Myocyte (in vitro differentiated cells): ENCODE results near the gene PCDHA5. TPM values are rescaled to one million over a fixed set of nuclear protein-coding genes. Genes with fewer than 3 reads are reported as not detected.
A peak's percentile ranks its signal among the peaks of the same experiment; 100 is the strongest.
"Not testable (repeated sequence)": the region's sequence is repeated elsewhere in the genome, so short reads cannot be mapped to it uniquely, and the experiment has no call there.

Experiments
- DNase-seq: peaks from one replicate; pipeline ENCODE4 v3.0.0-alpha.2; 2012; ENCODE audit warnings: low read depth
- polyA plus RNA-seq: library from polyadenylated mRNA; unstranded; fragments of >200 nt; gene quantifications from one replicate; pipeline ENCODE4 v1.2.1, GENCODE V29; 2012; ENCODE audit warnings: missing spikeins
- total RNA-seq: library from RNA; depleted of rRNA; stranded (reverse); fragments of >200 nt; gene quantifications from 2 replicates; pipeline ENCODE4 v1.2.3, GENCODE V29; 2014

The PCDHA5 gene
- total RNA-seq, result 0.03 and 0.05 TPM in 2 replicates
- polyA plus RNA-seq, result 0.04 TPM

DNA sequence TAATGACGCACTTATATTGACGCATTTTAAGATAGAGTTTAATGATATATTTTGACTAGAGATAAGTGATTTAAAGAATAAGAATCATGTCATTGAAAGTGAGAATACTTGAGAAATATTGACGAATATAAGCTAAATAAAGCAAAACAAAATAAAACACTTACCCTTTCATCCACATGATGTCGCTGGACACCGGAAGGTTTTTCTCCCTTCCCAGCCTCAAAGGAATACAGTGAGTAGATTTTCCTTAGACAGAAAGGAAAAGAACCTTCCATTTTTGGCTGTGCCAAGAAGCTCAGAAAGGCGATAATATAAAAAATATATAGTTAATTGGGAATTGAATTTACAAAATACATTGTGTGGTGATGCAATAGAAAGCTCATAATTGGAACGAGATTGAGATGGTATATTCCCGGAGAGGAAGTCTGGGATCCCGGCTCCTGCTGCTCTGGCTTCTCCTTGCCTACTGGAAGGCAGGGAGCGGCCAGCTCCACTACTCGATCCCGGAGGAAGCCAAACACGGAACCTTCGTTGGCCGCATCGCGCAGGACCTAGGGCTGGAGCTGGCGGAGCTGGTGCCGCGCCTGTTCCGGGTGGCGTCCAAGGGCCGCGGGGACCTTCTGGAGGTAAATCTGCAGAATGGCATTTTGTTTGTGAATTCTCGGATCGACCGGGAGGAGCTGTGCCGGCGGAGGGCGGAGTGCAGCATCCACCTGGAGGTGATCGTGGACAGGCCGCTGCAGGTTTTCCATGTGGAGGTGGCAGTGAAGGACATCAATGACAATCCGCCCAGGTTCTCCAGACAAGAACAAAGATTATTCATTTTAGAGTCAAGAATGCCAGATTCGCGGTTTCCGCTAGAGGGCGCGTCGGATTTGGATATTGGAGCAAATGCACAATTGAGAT is at the start of gene PCDHA5:
TSS of gene PCDHA5 (plus strand) at position 239 of the 906 bp plus-strand sequence.
- peak; percentile 16 for DNase-seq

DNA sequence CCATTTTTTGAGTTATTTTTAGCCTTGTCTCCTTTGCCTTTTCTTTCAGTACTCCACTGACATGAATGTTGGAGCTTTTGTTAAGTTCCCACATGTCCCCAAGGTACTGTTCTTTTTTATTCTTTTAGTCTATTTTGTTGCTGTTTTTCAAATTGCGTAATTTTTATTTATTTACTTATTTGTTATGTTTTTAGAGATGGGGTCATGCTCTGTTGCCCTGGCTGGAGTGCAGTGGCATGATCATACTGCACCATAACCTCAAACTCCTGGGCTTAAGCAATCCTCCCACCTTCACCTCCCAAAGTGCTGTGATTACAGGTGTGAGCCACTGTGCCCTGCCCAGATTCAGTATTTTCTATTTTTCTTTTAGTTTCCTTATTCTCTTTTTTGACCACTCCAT is 40.9 kb upstream of the PCDHA5 start:
- DNase-seq, result no peak

DNA sequence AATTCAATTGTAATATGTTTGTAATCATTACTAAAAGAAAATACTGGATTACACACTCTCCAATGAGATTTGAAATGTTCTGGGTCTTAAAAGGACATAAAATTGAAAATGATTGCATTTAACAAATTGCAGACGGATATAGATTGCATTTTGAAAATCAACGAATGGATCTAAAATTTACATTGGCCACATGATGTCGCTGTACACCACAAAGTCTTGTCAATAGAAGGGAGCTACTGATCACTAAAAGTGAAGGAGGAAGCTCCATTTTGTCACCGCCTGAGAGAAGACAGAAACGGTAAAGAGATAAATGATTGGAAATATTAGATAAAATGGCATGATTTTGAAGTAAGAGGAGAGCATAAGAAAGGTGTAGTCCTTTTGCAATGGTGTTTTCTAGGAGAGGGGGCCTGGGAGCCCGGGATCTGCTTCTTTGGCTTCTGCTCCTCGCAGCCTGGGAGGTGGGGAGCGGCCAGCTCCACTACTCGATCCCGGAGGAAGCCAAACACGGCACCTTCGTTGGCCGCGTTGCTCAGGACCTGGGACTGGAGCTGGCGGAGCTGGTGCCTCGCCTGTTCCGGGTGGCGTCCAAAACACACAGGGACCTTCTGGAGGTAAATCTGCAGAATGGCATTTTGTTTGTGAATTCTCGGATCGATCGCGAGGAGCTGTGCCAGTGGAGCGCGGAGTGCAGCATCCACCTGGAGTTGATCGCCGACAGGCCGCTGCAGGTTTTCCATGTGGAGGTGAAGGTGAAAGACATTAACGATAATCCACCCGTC is 35.3 kb upstream of the PCDHA5 start, which contains the start of gene PCDHA1:
TSS of gene PCDHA1 (plus strand) at position 236 of the 782 bp plus-strand sequence.
- no peak for DNase-seq

DNA sequence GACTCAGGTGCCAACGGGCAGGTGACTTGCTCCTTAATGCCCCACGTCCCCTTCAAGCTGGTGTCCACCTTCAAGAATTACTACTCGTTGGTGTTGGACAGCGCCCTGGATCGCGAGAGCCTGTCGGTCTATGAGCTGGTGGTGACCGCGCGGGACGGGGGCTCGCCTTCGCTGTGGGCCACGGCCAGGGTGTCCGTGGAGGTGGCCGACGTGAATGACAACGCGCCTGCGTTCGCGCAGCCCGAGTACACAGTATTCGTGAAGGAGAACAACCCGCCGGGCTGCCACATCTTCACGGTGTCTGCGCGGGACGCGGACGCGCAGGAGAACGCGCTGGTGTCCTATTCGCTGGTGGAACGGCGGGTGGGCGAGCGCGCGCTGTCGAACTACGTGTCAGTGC is 34.0 kb upstream of the PCDHA5 start:
- DNase-seq, result not testable (repeated sequence)

DNA sequence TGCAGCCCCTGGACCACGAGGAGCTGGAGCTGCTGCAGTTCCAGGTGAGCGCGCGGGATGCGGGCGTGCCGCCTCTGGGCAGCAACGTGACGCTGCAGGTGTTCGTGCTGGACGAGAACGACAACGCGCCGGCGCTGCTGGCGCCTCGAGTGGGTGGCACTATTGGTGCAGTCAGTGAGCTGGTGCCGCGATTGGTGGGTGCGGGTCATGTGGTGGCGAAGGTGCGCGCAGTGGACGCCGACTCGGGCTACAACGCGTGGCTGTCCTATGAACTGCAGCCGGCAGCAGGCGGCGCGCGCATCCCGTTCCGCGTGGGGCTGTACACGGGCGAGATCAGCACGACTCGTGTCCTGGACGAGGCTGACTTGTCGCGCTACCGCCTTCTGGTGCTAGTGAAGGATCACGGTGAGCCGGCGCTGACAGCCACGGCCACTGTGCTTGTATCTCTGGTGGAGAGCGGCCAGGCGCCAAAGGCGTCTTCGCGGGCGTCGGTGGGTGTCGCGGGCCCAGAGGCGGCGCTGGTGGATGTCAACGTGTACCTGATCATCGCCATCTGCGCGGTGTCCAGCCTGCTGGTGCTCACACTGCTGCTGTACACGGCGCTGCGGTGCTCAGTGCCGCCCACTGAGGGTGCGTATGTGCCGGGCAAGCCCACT is 33.4 kb upstream of the PCDHA5 start:
- not testable (repeated sequence) for DNase-seq

DNA sequence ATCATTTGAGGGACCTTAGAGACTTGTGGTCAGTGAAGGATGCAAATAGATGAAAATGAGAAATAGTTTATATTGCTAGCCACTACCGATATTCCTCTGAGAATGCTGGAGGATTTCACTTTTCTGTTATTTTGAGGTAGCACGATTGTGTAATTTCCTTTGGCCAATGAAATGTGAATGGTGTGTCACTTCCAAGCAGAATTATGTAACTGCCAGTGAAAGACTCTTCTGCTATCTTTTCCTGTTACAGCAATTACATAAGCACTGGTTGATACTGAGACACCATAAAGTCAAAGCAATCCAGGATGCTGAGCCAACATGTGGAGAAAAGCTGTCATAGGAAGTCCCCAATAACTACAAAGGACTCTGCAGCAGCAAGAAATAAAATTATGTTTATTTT is 30.3 kb upstream of the PCDHA5 start:
- DNase-seq, result no peak

DNA sequence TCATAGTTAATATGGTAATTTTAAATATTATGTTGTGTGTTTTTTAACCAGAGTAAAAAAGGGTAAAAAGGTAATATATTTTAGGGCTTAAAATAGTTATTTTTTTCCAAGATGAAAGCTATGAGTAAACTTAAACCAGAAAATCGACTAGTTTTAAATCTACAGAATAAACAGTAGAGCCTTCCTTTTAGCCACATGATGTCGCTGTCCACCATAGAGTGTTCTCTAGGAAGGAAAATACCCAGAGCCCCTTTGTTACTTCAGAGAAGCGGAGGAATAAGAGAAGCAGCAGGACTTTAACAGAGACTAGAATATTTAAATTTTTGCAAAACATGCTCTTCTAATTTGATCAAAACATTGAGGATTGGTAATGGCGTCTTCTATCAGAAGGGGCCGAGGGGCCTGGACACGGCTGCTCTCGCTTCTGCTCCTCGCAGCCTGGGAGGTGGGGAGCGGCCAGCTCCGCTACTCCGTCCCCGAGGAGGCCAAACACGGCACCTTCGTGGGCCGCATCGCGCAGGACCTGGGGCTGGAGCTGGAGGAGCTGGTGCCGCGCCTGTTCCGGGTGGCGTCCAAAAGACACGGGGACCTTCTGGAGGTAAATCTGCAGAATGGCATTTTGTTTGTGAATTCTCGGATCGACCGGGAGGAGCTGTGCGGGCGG is 26.7 kb upstream of the PCDHA5 start, which contains the start of gene PCDHA2:
TSS of gene PCDHA2 (plus strand) at position 258 of the 664 bp plus-strand sequence.
- no peak for DNase-seq

DNA sequence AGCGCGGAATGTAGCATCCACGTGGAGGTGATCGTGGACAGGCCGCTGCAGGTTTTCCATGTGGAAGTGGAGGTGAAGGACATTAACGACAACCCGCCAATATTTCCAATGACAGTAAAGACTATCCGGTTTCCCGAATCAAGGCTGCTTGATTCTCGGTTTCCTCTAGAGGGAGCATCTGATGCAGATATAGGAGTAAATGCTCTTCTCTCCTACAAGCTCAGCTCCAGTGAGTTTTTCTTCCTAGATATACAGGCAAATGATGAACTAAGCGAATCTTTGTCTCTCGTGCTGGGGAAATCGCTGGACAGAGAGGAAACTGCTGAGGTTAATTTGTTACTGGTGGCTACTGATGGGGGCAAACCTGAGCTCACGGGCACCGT is 26.2 kb upstream of the PCDHA5 start:
- DNase-seq, result no peak

DNA sequence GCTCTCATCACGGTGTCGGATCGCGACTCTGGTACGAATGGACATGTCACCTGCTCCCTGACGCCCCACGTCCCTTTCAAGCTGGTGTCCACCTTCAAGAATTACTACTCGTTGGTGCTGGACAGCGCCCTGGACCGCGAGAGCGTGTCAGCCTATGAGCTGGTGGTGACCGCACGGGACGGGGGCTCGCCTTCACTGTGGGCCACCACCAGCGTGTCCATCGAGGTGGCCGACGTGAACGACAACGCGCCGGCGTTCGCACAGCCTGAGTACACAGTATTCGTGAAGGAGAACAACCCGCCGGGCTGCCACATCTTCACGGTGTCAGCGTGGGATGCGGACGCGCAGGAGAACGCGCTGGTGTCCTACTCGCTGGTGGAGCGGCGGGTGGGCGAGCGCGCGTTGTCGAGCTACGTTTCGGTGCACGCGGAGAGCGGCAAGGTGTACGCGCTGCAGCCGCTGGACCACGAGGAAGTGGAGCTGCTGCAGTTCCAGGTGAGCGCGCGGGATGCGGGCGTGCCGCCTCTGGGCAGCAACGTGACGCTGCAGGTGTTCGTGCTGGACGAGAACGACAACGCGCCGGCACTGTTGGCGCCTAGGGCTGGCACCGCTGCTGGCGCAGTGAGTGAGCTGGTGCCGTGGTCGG is 25.2 kb upstream of the PCDHA5 start:
- not testable (repeated sequence) for DNase-seq

DNA sequence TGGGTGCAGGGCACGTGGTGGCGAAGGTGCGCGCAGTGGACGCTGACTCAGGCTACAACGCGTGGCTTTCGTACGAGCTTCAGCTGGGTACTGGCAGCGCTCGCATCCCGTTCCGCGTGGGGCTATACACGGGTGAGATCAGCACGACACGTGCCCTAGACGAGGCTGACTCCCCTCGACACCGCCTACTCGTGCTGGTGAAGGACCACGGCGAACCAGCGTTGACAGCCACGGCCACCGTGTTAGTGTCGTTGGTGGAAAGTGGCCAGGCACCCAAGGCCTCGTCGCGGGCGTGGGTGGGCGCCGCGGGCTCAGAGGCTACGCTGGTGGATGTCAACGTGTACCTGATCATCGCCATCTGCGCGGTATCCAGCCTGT is 24.7 kb upstream of the PCDHA5 start:
- DNase-seq, result no peak

DNA sequence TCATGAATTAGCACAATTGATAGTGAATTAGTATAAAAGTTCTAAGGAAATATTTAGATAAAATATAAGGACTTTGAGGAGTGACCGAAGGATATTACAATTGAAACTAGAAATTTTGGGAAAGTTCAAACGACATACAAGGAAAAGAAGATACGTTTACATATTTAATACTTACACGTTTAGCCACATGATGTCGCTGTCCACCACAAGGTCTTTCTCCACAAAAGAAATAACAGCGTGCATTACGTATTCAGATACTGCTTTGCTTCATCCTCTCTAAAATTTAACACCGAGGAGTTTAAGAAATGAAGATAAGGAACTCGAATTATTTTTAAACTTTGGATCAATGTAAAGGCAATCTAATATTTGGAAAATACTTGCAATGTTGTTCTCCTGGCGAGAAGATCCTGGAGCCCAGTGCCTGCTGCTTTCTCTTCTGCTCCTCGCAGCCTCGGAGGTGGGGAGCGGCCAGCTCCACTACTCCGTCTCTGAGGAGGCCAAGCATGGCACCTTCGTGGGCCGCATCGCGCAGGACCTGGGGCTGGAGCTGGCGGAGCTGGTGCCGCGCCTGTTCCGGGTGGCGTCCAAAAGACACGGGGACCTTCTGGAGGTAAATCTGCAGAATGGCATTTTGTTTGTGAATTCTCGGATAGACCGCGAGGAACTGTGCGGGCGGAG is 20.5 kb upstream of the PCDHA5 start, which contains the start of gene PCDHA3:
TSS of gene PCDHA3 (plus strand) at position 242 of the 678 bp plus-strand sequence.
- DNase-seq, result peak; percentile 25

DNA sequence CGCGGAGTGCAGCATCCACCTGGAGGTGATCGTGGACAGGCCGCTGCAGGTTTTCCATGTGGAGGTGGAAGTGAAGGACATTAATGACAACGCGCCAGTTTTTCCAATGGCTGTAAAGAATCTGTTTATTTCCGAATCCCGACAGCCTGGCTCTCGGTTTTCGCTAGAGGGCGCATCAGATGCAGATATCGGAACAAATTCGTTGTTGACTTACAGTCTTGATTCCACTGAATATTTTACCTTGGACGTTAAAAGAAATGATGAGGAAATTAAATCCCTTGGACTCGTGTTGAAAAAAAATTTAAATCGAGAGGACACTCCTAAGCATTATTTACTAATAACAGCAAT is 19.9 kb upstream of the PCDHA5 start:
- DNase-seq, result peak; percentile 5

DNA sequence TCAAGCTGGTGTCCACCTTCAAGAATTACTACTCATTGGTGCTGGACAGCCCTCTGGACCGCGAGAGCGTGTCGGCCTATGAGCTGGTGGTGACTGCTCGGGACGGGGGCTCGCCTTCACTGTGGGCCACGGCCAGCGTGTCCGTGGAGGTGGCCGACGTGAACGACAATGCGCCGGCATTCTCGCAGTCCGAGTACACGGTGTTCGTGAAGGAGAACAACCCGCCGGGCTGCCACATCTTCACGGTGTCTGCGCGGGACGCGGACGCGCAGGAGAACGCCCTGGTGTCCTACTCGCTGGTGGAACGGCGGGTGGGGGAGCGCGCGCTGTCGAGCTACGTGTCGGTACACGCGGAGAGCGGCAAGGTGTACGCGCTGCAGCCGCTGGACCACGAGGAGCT is 19.0 kb upstream of the PCDHA5 start:
- not testable (repeated sequence) for DNase-seq

DNA sequence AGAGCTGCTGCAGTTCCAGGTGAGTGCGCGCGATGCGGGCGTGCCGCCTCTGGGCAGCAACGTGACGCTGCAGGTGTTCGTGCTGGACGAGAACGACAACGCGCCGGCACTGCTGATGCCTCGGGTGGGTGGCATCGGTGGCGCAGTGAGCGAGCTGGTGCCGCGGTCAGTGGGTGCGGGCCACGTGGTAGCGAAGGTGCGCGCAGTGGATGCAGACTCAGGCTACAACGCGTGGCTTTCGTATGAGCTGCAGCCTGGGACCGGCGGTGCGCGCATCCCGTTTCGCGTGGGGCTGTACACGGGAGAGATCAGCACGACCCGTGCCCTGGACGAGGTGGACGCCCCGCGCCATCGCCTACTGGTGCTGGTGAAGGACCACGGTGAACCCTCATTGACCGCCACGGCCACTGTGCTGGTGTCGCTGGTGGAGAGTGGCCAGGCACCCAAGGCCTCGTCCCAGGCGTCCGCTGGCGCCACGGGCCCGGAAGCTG is 18.6 kb upstream of the PCDHA5 start:
- no peak for DNase-seq

DNA sequence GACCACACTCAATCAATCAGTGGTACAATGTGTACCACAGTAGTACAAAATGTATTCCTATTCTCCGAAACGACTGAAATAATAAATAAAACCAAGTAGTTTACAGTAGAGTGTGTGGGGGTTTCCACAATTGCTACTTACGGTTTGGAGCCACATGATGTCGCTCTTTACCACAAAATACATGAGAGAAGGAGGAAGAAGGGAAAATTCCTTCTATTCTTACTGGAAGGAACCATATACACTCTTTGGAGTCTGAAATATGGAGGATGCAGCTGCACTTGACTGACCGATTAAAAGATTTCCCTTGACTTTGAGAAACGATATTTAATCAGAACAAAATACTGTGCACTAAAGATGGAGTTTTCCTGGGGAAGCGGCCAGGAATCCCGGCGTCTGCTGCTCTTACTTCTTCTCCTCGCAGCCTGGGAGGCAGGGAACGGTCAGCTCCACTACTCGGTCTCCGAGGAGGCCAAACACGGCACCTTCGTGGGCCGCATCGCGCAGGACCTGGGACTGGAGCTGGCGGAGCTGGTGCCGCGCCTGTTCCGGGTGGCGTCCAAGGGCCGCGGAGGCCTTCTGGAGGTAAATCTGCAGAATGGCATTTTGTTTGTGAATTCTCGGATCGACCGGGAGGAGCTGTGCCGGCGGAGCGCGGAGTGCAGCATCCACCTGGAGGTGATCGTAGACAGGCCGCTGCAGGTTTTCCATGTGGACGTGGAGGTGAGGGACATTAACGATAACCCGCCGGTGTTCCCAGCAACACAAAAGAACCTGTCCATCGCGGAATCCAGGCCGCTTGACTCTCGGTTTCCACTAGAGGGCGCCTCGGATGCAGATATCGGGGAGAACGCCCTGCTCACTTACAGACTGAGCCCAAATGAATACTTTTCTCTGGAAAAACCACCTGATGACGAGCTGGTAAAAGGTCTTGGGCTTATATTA is 14.3 kb upstream of the PCDHA5 start, which contains the start of gene PCDHA4:
TSS of gene PCDHA4 (plus strand) at position 235 of the 942 bp plus-strand sequence.
- peak; percentile 51 for DNase-seq

DNA sequence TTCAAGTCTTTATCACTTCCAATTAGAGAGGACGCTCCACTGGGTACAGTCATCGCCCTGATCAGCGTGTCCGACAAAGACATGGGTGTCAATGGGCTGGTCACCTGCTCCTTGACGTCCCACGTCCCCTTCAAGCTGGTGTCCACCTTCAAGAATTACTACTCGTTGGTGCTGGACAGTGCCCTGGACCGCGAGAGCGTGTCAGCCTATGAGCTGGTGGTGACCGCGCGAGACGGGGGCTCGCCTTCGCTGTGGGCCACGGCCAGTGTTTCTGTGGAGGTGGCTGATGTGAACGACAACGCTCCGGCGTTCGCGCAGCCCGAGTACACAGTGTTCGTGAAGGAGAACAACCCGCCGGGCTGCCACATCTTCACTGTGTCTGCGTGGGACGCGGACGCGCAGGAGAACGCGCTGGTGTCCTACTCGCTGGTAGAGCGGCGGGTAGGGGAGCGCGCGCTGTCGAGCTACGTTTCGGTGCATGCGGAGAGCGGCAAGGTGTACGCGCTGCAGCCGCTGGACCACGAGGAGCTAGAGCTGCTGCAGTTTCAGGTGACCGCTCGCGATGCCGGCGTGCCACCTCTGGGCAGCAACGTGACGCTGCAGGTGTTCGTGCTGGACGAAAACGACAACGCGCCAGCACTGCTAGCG is 13.0 kb upstream of the PCDHA5 start:
- not testable (repeated sequence) for DNase-seq

DNA sequence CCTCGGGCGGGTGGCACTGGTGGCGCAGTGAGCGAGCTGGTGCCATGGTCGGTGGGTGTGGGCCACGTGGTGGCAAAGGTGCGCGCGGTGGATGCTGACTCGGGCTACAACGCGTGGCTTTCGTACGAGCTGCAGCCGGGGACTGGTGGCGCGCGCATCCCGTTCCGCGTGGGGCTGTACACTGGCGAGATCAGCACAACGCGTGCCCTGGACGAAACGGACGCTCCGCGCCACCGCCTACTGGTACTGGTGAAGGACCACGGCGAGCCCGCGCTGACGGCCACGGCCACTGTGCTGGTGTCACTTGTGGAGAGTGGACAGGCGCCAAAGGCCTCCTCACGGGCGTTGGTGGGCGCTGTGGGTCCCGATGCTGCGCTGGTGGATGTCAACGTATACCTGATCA is 12.5 kb upstream of the PCDHA5 start:
- no peak for DNase-seq

DNA sequence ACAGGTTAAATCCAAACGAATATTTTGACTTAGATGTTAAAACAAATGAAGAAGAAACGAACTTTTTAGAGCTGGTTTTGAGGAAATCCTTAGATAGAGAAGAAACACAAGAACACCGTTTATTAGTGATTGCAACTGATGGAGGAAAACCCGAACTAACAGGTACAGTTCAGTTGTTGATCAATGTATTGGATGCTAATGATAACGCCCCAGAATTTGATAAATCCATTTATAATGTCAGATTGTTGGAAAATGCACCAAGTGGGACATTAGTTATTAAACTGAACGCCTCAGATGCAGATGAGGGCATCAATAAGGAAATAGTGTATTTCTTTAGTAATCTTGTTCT is 842 bp downstream of the PCDHA5 start:
- no peak for DNase-seq
